NCI-H1417 treated with DMSO at 0.1 percent for 48 hours (cell line): ENCODE results near the gene NBEAL2.
A peak's percentile ranks its signal among the peaks of the same experiment; 100 is the strongest.

Experiments used
- DNase-seq: peaks from one replicate; lab custom pipeline; 2025; lab: John Stamatoyannopoulos, UW

The NBEAL2 gene

DNA sequence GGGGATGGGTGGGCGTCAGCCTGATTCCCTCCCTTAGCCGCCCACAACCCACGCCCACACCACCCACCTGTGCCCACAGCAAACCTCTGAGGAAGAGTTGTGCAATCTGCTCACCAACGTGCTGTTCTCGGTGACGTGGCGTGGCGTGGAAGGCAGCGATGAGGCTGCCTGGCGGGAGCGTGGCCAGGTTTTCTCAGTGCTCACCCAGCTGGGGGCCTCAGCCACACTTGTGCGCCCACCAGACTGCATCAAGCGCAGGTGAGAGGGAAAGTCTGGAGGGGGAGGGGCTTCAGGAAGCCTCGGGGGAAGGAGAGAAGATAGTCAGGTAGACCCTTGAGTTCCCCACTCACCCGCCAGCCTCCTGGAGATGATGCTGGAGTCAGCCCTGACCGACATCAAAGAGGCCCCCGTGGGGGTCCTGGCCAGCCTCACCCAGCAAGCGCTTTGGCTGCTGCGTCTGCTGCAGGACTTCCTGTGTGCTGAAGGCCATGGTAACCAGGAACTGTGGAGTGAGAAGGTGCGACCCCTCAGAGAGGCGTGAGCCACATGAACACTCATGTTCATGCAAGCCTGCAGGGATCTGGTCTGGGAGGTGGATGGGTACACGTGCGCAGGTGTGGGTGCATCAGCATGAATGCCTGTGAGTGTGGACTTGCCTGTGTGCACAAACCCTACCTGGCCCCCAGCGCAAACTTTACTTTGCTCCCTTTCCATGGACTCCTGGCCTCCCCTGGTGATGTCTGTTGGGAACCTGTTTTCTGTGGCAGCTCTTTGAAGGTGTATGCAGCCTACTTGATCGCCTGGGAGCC lies 21.7 kb downstream of the NBEAL2 start:
- DNase-seq = no peak

GRCh38 chr3:47001731-47002170 lies 22.3 kb downstream of the NBEAL2 start:
- no peak for DNase-seq

- no peak for DNase-seq
Measured at GRCh38 chr3:47002171-47003055, 22.9 kb downstream of the NBEAL2 start.

DNA sequence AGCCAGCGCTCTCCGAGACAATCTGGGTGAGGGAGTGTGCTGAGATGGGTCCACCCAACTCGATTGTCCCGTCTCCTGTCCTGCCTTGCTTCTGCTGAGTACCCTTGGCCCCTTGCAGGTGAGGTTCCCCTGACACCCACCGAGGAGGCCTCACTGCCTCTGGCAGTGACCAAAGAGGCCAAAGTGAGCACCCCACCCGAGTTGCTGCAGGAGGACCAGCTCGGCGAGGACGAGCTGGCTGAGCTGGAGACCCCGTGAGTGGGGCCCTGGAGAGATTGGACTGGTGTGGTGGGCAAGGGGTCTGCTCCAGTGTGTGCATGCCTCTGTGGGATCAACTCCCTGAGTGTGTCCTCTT lies 23.6 kb downstream of the NBEAL2 start:
- DNase-seq = no peak

- no peak for DNase-seq
Measured at GRCh38 chr3:47003461-47004368, 24.2 kb downstream of the NBEAL2 start.

GRCh38 chr3:47004369-47005211 lies 25.1 kb downstream of the NBEAL2 start:
- DNase-seq = no peak

DNA sequence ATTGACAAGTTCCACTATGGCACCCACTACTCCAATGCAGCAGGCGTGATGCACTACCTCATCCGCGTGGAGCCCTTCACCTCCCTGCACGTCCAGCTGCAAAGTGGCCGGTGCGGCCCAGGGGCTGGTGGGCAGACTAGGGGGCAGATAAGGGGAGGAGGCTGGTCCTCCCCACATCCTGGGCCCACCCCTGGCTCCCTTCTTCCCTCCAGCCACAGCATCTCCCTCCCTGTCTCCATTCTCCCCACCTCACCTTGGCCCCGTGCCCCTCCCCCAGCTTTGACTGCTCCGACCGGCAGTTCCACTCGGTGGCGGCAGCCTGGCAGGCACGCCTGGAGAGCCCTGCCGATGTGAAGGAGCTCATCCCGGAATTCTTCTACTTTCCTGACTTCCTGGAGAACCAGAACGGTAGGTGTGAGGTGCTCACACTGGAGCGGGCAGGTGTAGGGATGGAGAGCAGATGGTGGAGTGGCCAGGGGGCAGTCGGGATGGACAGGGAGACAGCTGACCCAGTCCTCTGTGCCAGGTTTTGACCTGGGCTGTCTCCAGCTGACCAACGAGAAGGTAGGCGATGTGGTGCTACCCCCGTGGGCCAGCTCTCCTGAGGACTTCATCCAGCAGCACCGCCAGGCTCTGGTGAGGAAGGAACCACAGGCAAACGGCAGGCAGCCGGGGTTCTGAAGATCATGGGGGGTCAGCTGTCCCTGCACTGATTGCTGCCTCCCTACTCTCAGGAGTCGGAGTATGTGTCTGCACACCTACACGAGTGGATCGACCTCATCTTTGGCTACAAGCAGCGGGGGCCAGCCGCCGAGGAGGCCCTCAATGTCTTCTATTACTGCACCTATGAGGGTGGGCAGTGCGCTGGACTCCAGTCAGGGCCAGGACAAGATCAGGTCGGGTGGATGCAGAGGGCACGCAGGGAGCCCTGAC lies 26.0 kb downstream of the NBEAL2 start:
- DNase-seq = no peak

GRCh38 chr3:47006145-47006651 lies 26.7 kb downstream of the NBEAL2 start:
- no peak for DNase-seq

- DNase-seq = no peak
Measured at GRCh38 chr3:47007001-47007400, 27.5 kb downstream of the NBEAL2 start.

GRCh38 chr3:47007482-47008233 lies 28.2 kb downstream of the NBEAL2 start:
- DNase-seq = no peak

GRCh38 chr3:47008234-47008796 lies 28.8 kb downstream of the NBEAL2 start:
- no peak for DNase-seq

DNA sequence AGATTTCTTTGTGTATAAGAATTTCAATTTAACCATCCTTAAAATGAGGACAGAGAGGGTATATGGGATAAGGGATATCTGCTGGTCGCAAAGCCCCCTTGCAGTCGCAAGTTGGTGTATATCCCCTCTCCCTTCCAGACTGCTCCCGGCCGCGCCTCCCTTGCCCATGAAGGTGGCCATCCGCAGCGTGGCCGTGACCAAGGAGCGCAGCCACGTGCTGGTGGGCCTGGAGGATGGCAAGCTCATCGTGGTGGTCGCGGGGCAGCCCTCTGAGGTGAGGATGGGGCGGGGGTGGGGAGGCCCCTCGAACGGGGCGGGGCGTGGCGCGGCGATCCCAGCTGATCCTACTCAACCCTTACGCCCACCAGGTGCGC lies 29.4 kb downstream of the NBEAL2 start:
- DNase-seq = no peak

GRCh38 chr3:47009225-47010110 lies 30.0 kb downstream of the NBEAL2 start:
- DNase-seq = peak; percentile 22

- DNase-seq = no peak
Measured at GRCh38 chr3:47010111-47010712, 30.7 kb downstream of the NBEAL2 start.

DNA sequence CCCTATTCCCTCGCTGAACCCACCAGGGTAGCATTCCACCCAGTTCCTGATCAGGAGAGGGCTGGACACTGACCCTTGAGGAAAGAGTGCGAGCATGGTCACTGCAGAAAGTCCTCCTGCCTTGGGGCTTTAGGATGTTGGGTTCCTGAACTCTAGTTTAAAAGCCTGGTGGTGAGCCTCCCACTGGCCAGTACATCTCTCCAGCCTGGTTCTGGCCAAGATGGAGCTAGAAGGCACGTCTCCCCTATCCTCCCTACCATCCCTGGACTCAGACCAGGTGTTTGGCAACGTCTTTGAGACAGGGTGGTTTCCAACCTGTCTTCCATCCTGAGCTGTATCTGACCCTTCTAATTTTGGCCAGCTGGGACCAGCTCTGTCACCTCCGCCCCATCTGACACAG lies 31.4 kb downstream of the NBEAL2 start:
- DNase-seq = no peak

GRCh38 chr3:47011371-47011770 lies 31.9 kb downstream of the NBEAL2 start:
- DNase-seq = no peak
